AG10803 (cell line): ENCODE results near the gene NEDD4L.
"Not testable (repeated sequence)": the region's sequence is repeated elsewhere in the genome, so short reads cannot be mapped to it uniquely, and the experiment has no call there.

ENCODE experiments used
- DNase-seq: peaks from one replicate; pipeline ENCODE4 v3.0.0; 2010; ENCODE audit warnings: low read depth
- H3K4me3 ChIP-seq: 2 replicates; pipeline ENCODE4 v1.5.1; 2011; ENCODE audit warnings: mild to moderate bottlenecking, low read length, control low read depth
- TF ChIP-seq, protein P1 (sequence below): conservative IDR thresholded peaks from 2 replicates; pipeline ENCODE4 v1.5.1; 2011; ENCODE audit warnings: mild to moderate bottlenecking, low read length, control low read depth, inconsistent platforms

The NEDD4L gene

DNA sequence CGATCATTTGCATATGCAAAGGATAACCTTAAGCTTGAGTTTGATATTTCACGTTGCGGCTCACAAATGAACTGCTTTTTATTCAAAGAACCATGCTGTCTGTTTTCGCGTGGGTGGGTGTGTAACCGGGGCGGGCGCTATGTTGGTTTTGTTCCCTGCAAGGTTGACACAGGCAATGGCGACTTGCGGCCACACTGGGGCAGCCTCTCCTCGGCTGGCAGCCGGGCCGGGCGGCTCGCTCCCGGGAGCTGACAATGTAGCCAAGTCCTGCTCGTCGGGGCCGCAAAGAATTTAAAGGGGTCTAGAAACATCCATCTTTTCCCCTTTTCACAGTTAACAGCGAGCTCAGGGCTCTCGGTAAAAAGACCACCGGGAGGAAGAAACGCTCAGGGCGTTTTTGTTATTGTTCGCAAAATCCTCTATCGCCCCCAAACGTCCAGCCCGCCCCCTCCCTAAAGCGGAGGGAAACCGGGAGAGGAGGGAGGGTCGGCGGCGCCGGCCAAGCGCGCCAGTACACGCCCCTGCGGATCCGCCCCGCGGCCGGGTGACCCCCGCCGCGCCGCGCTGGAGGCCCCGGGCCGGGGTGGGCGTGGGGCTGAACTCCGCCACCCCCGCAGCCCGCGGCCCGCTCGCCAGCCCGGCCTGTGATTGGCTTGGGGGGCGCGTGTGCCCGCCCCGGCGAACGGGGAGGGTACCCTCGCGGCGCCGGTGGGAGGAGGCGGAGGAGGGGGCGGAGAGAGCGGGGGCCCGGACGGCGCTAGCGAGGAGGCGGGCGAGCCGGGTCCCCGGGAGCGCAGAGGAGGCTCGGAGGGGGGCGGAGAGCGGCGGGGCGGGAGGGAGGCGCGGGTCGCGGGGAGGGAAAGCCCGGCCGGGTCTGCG is at the start of gene NEDD4L:
Gene NEDD4L, plus strand, starts transcription at position 736 of the 879 bp plus-strand sequence. CDS start 435 bp downstream, outside the sequence.
- DNase-seq, result peak; percentile 70
- TF ChIP-seq, protein P1, sequence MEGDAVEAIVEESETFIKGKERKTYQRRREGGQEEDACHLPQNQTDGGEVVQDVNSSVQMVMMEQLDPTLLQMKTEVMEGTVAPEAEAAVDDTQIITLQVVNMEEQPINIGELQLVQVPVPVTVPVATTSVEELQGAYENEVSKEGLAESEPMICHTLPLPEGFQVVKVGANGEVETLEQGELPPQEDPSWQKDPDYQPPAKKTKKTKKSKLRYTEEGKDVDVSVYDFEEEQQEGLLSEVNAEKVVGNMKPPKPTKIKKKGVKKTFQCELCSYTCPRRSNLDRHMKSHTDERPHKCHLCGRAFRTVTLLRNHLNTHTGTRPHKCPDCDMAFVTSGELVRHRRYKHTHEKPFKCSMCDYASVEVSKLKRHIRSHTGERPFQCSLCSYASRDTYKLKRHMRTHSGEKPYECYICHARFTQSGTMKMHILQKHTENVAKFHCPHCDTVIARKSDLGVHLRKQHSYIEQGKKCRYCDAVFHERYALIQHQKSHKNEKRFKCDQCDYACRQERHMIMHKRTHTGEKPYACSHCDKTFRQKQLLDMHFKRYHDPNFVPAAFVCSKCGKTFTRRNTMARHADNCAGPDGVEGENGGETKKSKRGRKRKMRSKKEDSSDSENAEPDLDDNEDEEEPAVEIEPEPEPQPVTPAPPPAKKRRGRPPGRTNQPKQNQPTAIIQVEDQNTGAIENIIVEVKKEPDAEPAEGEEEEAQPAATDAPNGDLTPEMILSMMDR, result peak; percentile 77
- H3K4me3 ChIP-seq, result peak within 1 kb of the TSS; percentile 60

DNA sequence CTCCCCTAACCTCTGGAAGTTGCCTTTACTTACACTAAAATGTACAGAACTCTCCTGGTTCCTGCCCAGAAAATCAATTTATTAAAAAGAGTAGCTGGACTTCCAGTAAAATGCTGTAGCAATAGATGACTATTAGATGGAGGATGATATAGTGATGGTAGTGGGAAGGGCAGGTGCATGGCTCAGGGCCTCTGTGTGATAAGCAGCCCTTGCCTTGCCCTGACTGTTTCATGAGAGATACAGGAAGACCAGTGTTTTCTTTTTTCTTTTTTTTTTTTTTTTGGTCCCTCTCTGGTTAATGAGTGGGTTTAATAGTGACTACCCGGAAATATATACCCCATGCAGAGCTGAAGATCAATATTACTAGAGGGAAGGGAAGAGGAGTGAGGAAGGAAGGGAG is 48.7 kb upstream of the NEDD4L start:
- TF ChIP-seq, protein P1, result no peak
- no peak overlapping the region for H3K4me3 ChIP-seq
- DNase-seq, result no peak

DNA sequence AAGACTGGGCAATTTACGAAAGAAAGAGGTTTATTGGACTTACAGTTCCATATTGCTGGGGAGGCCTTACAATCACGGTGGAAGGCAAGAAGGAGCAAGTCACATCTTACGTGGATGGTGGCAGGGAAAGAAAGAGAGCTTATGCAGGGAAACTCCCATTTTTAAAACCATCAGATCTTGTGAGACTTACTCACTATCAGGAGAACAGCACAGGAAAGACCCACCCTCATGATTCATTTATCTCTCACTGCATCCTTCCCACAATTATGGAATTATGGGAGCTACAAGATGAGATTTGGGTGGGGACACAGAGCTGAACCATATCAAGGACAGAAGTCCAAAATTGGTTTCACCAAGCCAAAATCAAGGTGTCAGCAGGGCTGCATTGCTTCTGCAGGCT is 47.1 kb upstream of the NEDD4L start:
- H3K4me3 ChIP-seq, DNase-seq: not testable (repeated sequence)

DNA sequence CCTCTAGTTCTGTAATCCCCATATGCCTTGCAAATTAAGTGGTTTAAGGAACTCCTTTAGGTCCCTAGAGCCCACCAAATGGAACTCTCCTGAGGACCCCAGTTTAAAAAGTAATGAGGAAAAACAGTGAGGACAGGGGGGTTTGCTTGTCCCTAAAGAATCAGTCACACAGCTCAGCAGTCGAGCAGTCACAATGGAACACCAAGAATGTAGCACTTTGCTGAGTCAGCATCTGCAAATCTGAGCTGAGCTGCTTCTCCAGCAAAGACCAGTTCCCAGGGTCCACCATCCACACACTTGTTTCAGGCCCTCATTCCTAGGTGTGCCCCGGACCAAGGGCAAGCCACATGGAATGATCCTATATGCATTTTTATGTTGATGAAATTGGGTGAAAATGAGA is 46.2 kb upstream of the NEDD4L start:
- no peak overlapping the region for H3K4me3 ChIP-seq
- TF ChIP-seq, protein P1, result no peak
- DNase-seq, result no peak

DNA sequence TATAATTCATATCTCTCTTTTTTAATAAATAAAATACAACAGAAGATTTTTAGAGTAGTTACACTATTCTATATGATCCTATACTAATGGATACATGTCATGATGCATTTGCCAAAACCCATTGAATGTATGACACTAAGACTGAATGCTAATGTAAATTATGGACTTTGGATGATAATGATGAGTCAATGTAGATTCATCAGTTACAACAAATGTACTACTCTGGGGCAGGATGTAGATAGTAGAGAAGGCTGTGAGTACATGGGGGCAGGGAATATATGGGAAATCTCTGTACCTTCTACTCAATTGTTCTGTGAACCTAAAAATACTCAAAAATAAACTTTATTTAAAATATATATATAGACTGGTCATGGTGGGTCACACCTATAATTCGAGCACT is 45.6 kb upstream of the NEDD4L start:
- H3K4me3 ChIP-seq, result no peak overlapping the region
- TF ChIP-seq, protein P1, result no peak
- no peak for DNase-seq

DNA sequence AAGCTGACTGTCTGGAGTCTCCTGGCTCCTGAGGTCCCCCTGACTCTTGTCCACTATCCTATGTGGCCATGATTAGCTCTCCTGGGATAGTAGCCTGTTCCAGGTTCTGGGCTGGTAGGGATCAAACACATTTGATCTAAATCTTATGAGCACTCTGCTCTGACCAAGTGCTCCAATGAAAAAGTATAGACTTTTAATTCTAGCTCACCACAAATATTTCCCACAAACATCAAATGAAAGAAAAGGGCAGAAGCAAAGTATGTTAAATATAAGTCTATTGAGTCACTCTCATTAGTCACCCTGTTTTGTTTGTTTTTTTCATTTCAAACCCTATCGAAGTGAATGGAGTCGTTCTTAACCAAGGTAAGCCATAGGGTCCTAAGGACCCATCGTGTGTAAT is 39.7 kb upstream of the NEDD4L start:
- peak; percentile 64 for DNase-seq
- H3K4me3 ChIP-seq, result no peak overlapping the region
- TF ChIP-seq, protein P1, result no peak

DNA sequence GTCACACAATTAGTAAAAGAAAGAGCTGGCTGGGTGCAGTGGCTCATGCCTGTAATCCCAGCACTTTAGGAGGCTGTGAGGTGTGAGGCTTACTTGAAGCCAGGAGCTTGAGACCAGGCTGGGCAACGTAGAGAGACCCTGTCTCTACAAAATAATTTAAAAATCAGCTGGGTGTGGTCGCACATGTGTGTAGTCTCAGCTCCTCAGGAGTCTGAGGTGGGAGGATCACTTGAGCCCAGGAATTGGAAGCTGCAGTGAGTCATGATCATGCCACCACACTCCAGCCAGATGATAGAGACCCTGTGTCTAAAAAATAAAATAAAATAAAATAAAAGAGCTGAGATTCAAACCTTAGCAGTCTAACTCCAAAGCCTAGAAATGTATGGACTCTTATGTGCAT is 39.0 kb upstream of the NEDD4L start:
- TF ChIP-seq, protein P1, result no peak
- peak; percentile 13 for DNase-seq
- no peak overlapping the region for H3K4me3 ChIP-seq
